Measurements from ENCODE around the gene PIK3R3. TPM values are rescaled to one million over a fixed set of nuclear protein-coding genes. Genes with fewer than 3 reads are reported as not detected.
A peak's percentile ranks its signal among the peaks of the same experiment; 100 is the strongest.

The PIK3R3 gene
- total RNA-seq, 4 donors from 2014 or later, result 3.0 to 7.6 (median 6.2) TPM

GRCh38 chr1:46157916-46158311, 25.5 kb upstream of the PIK3R3 start:
- H3K4me3 ChIP-seq, result no peak overlapping the region

GRCh38 chr1:46153732-46154131, 21.3 kb upstream of the PIK3R3 start:
- intact Hi-C loops (cut with DNase I), result no loop called here
- Histone ChIP-seq H3K4me3 (no peak overlapping the region), H3K27ac (no peak overlapping the region), H3K9me3 (no peaks in the 10 kb centered on the region), H3K27me3 (no peaks in the 10 kb centered on the region), H3K36me3 (no peaks in the 10 kb centered on the region), H3K4me1 (no peaks in the 10 kb centered on the region)
- WGBS, 2 donors, result 89 to 96% methylated on average over 1 of the region's 1 CpG
- no peak for DNase-seq
- no peak for TF ChIP-seq POLR2A (IDR thresholded peaks at IDR 0.05)
- no peak for TF ChIP-seq CTCF (IDR thresholded peaks at IDR 0.05)

More at GRCh38 chr1:46157916-46158311, 25.5 kb upstream of the PIK3R3 start:
- TF ChIP-seq POLR2A (IDR thresholded peaks at IDR 0.05) (no peak), CTCF (IDR thresholded peaks at IDR 0.05) (no peak)
- no peaks in the 10 kb centered on the region for H3K36me3 ChIP-seq
- no peaks in the 10 kb centered on the region for H3K27me3 ChIP-seq
- no peak for DNase-seq
- intact Hi-C loops (cut with DNase I), result no loop called here
- no peaks in the 10 kb centered on the region for H3K4me1 ChIP-seq
- H3K27ac ChIP-seq, result no peak overlapping the region
- no peaks in the 10 kb centered on the region for H3K9me3 ChIP-seq
- 96 to 100% methylated on average over 1 of the region's 1 CpG for WGBS, 2 donors

GRCh38 chr1:46153228-46153627, 20.8 kb upstream of the PIK3R3 start:
- WGBS, 2 donors, result 89 to 94% methylated on average over 1 of the region's 1 CpG
- no peaks in the 10 kb centered on the region for H3K4me1 ChIP-seq
- no peak for TF ChIP-seq CTCF (IDR thresholded peaks at IDR 0.05)
- TF ChIP-seq POLR2A (IDR thresholded peaks at IDR 0.05), result no peak

GRCh38 chr1:46152016-46152415, 19.6 kb upstream of the PIK3R3 start:
- Histone ChIP-seq H3K27me3 (no peaks in the 10 kb centered on the region), H3K4me1 (no peaks in the 10 kb centered on the region), H3K9me3 (no peaks in the 10 kb centered on the region), H3K27ac (no peak overlapping the region), H3K36me3 (no peaks in the 10 kb centered on the region), H3K4me3 (no peak overlapping the region)
- no peak for TF ChIP-seq CTCF (IDR thresholded peaks at IDR 0.05)
- no peak for TF ChIP-seq POLR2A (IDR thresholded peaks at IDR 0.05)
- 72 to 86% methylated on average over 3 of the region's 3 CpGs for WGBS, 2 donors
- intact Hi-C loops (cut with DNase I), result no loop called here
- DNase-seq, result no peak

More at GRCh38 chr1:46153228-46153627, 20.8 kb upstream of the PIK3R3 start:
- H3K27ac ChIP-seq, result no peak overlapping the region
- intact Hi-C loops (cut with DNase I), result no loop called here
- no peaks in the 10 kb centered on the region for H3K36me3 ChIP-seq
- no peak overlapping the region for H3K4me3 ChIP-seq
- no peaks in the 10 kb centered on the region for H3K27me3 ChIP-seq
- no peak for DNase-seq
- H3K9me3 ChIP-seq, result no peaks in the 10 kb centered on the region

GRCh38 chr1:46150085-46150484, 17.7 kb upstream of the PIK3R3 start:
- Histone ChIP-seq H3K4me3 (no peak overlapping the region), H3K27me3 (no peaks in the 10 kb centered on the region), H3K4me1 (no peaks in the 10 kb centered on the region), H3K9me3 (no peaks in the 10 kb centered on the region), H3K36me3 (no peaks in the 10 kb centered on the region), H3K27ac (peak overlapping the region in 2 of 4 donors; percentile 42 to 50)
- TF ChIP-seq POLR2A (IDR thresholded peaks at IDR 0.05) (no peak), CTCF (IDR thresholded peaks at IDR 0.05) (no peak)
- intact Hi-C loops (cut with DNase I), result no loop called here
- 89 to 94% methylated on average over 2 of the region's 2 CpGs for WGBS, 2 donors
- no peak for DNase-seq
